ENCODE data around the gene ARFRP1.
"Not testable (repeated sequence)": the region's sequence is repeated elsewhere in the genome, so short reads cannot be mapped to it uniquely, and the experiment has no call there.

The ARFRP1 gene

DNA sequence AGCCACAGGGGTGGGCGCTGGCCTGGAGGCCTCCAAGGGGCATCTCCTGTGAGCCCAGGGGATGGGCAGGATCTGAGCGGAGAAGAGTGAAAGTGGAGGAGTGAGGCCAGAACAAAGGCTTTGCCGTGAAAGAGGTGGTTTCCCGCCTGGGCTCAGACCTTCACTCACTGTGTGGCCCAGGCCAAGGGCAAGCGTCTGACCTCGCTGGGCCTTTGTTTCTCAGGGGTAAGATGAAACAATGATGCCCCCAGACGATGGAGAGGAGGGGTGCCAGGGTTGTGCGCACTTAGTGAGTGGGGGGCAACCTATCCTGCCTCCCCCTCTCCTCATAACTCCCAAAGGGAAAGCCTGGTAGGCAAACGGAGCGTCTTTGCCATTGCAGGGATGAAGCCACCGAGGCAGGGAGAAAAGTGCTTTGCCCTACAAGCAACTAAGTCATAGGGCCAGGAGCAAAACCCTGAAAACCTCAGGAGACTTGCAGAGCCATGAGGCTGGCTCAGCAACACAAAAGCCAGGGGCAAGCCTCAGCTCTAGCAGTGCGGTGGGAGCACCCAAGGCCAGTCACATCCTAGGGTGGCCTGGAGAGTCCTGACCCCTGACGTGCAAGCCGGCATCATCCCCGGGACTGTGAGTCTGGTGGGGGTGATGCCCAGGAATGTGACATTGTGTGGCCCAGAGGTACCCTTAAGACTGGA lies 53.7 kb downstream of the ARFRP1 start:
- Histone ChIP-seq H3K4me3 (replicated peaks; ENCODE audit: low read depth, low read length) (no peak overlapping the region), H3K27me3 (replicated peaks; ENCODE audit: control insufficient read depth, insufficient read depth, low read length) (no peaks in the 10 kb centered on the region; the same call in 1 of the 2 replicates), H3K36me3 (ENCODE audit: control insufficient read depth, insufficient read depth, low read length) (no peaks in the 10 kb centered on the region)
- TF ChIP-seq, protein P1, sequence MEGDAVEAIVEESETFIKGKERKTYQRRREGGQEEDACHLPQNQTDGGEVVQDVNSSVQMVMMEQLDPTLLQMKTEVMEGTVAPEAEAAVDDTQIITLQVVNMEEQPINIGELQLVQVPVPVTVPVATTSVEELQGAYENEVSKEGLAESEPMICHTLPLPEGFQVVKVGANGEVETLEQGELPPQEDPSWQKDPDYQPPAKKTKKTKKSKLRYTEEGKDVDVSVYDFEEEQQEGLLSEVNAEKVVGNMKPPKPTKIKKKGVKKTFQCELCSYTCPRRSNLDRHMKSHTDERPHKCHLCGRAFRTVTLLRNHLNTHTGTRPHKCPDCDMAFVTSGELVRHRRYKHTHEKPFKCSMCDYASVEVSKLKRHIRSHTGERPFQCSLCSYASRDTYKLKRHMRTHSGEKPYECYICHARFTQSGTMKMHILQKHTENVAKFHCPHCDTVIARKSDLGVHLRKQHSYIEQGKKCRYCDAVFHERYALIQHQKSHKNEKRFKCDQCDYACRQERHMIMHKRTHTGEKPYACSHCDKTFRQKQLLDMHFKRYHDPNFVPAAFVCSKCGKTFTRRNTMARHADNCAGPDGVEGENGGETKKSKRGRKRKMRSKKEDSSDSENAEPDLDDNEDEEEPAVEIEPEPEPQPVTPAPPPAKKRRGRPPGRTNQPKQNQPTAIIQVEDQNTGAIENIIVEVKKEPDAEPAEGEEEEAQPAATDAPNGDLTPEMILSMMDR (IDR thresholded peaks at IDR 0.05; ENCODE audit: insufficient read depth, low read length, poor library complexity, severe bottlenecking) = no peak
- DNase-seq (ENCODE audit: extremely low read depth, insufficient read length) = no peak

DNA sequence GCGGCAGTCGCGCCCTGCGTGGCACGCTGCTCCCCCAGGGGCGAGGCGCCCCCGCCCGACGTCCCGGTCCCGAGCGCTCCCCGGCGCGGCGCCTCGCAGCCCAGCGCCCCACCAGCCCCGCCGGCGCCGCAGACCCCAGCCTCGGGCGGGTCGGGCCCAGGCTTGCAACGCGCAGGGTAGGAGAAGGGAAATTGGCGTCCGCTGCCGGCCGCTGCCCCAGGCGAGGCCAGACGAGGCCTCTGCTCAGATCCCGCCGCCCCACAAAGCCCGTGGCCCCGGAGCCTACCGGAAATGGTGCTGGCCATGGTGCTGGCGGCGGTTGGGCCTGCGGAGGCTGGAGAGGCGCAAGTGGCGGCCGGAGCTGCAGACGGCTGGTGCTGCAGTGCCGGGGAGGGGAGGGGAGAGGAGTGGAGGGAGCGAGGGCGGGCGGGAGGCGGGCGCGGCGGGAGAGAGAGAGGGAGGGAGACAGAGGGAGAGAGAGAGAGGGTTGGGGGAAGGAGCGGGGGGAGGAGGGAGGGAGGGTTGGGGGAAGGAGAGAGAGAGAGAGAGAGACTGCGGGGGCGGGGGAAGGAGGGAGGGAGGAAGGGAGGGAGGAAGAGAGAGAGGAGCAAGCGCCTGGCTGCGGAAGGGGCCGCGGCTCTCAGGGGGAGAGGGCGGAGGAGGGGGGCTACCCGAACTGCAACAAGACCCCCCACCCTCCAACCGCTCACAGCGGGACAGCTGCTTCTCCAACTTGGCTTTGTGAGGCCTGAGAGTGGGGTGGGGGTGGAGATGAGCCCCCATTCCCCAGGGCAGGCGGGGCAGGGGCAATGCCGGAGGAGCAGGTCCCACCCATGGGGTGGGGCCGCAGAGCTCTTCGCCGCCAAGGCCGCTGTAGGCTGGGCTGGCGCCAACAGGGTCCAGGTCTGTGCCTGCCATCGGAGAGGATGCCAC lies 54.5 kb downstream of the ARFRP1 start, which contains the start of gene STMN3:
TSS of gene STMN3 (minus strand) at position 384 of the 933 bp plus-strand sequence. CDS start at position 305, 79 bp downstream.
- TF ChIP-seq, protein P1 (IDR thresholded peaks at IDR 0.05; ENCODE audit: insufficient read depth, low read length, poor library complexity, severe bottlenecking) = no peak
- Histone ChIP-seq H3K36me3 (ENCODE audit: control insufficient read depth, insufficient read depth, low read length) (no peaks in the 10 kb centered on the region), H3K27me3 (replicated peaks; ENCODE audit: control insufficient read depth, insufficient read depth, low read length) (no peaks in the 10 kb centered on the region; the same call in 1 of the 2 replicates), H3K4me3 (replicated peaks; ENCODE audit: low read depth, low read length) (no peak within 1 kb of the TSS; the same call in none of the 2 replicates)
- peak; percentile 65 for DNase-seq (ENCODE audit: extremely low read depth, insufficient read length)

DNA sequence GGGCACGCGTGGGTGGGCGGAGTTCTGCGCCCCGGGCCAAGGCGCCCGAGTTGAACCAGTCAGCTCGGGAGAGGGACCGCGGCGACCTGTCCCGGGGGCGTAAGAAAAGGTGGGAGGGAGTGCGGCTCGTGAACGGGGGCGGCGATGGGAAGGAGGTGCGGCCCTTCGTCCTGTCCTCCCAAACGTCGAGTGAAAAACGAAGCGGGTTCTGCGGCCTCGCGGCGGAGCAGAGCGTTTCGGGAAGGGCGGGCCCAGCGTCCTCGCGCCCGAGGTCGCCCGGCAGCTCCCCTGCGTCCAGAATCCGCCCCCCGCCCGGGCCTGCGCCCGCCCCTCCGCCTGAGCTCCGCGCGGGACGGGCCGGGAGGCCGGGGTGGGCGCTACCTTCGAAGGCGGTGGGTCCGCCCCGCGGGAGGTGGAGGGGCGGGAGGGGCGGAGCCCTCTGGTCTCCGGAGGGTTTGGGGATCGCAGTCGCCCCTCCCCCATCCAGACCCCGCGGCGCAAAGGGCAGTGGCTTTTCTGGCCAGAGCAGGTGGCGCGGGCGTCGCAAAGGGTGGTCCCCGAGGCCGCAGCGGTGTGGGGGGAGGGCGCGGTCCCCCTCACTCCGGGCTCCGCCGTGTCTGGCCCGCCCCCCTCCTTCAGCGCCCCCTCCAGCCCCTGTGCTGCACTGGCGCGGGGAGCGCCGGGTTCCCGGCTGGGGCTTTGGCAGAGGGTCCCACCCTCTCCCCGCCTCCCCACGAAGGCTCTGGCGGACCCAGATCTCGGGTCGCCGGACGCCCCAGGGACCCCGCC lies 55.4 kb downstream of the ARFRP1 start:
- no peaks in the 10 kb centered on the region for H3K36me3 ChIP-seq (ENCODE audit: control insufficient read depth, insufficient read depth, low read length)
- TF ChIP-seq, protein P1 (IDR thresholded peaks at IDR 0.05; ENCODE audit: insufficient read depth, low read length, poor library complexity, severe bottlenecking) = no peak
- H3K27me3 ChIP-seq (replicated peaks; ENCODE audit: control insufficient read depth, insufficient read depth, low read length) = no peaks in the 10 kb centered on the region; the same call in 1 of the 2 replicates
- no peak overlapping the region; the same call in 1 of the 2 replicates for H3K4me3 ChIP-seq (replicated peaks; ENCODE audit: low read depth, low read length)
- no peak for DNase-seq (ENCODE audit: extremely low read depth, insufficient read length)

DNA sequence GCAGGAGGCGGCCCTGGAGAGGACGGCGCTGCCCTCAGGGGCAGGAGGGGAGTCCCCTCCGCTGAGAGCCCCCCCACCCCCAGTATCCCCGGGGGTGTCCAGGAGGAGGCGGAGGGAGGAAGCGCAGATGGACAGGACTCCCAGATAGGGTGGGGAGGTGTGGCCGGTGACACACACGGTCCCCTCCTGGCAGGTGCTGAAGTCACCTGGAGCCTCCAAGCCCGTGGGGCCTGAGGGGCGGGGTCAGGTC lies 55.9 kb downstream of the ARFRP1 start:
- no peak for DNase-seq (ENCODE audit: extremely low read depth, insufficient read length)
- TF ChIP-seq, protein P1 (IDR thresholded peaks at IDR 0.05; ENCODE audit: insufficient read depth, low read length, poor library complexity, severe bottlenecking) = no peak
- H3K4me3 ChIP-seq (replicated peaks; ENCODE audit: low read depth, low read length) = no peak overlapping the region
- H3K27me3 ChIP-seq (replicated peaks; ENCODE audit: control insufficient read depth, insufficient read depth, low read length) = no peaks in the 10 kb centered on the region; the same call in 1 of the 2 replicates
- H3K36me3 ChIP-seq (ENCODE audit: control insufficient read depth, insufficient read depth, low read length) = no peaks in the 10 kb centered on the region

DNA sequence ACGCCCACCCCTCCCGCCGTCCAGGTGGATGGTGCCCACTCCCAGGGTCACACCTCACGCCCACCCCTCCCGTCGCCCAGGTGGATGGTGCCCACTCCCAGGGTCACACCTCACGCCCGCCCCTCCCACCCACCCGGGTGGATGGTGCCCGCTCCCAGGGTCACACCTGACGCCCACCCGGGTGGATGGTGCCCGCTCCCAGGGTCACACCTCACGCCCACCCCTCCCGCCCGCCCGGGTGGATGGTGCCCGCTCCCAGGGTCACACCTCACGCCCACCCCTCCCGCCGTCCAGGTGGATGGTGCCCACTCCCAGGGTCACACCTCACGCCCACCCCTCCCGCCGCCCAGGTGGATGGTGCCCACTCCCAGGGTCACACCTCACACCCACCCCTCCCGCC lies 57.3 kb downstream of the ARFRP1 start:
- H3K36me3 ChIP-seq (ENCODE audit: control insufficient read depth, insufficient read depth, low read length); DNase-seq (ENCODE audit: extremely low read depth, insufficient read length); H3K27me3 ChIP-seq (replicated peaks; ENCODE audit: control insufficient read depth, insufficient read depth, low read length); H3K4me3 ChIP-seq (replicated peaks; ENCODE audit: low read depth, low read length): not testable (repeated sequence)
